Tibial artery (tissue), 4 donors: ENCODE data around the gene BRIP1.

Experiments
- DNase-seq, 2 donors: peaks; one replicate each; pipeline ENCODE4 v3.0.0-alpha.2; 2019
- H3K27ac ChIP-seq, 2 donors: fragments of 200-600 bp; sonication (generic) in 1 of 2; 1 replicate in 1 of 2; 2 replicates in 1 of 2; pipeline ENCODE4 v1.5.1; 2018 to 2019; ENCODE audit warnings: mild to moderate bottlenecking in 1 of 2
- H3K27me3 ChIP-seq, 2 donors: fragments of 200-600 bp; sonication (generic) in 1 of 2; one replicate each; pipeline versions ENCODE4 v1.5.1 to v1.6.0; 2016 to 2019
- H3K36me3 ChIP-seq, 3 donors: fragments of 200-600 bp; sonication (generic) in 2 of 3; one replicate each; pipeline ENCODE4 v1.5.1; 2016 to 2019; ENCODE audit warnings: mild to moderate bottlenecking in 2 of 3
- H3K4me1 ChIP-seq, 4 donors: fragments of 200-600 bp; sonication (generic) in 2 of 4; 1 replicate in 3 of 4; 2 replicates in 1 of 4; pipeline ENCODE4 v1.5.1; 2016 to 2019
- H3K4me3 ChIP-seq, 2 donors: fragments of 200-600 bp; sonication (generic) in 1 of 2; 1 replicate in 1 of 2; 2 replicates in 1 of 2; pipeline ENCODE4 v1.5.1; 2018 to 2019; ENCODE audit warnings: mild to moderate bottlenecking in 2 of 2
- H3K9me3 ChIP-seq, 3 donors: fragments of 200-600 bp; sonication (generic) in 1 of 3; one replicate each; pipeline ENCODE4 v1.5.1; 2016 to 2019
- intact Hi-C: fragments of 100-400 bp; cut with DNase I; formaldehyde crosslinking; loops from one replicate; pipeline ENCODE4 v1.15.0; 2023; ENCODE audit warnings: low total_unique reads
- TF ChIP-seq, protein P1 (sequence below), 2 experiments: fragments of 200-600 bp in 1 of 2; fragments of 450-650 bp in 1 of 2; IDR thresholded peaks; one replicate each; pipeline ENCODE4 v1.5.1; 2017 to 2019; ENCODE audit warnings: antibody characterized with exemption in 2 of 2, mild to moderate bottlenecking in 1 of 2, moderate library complexity in 1 of 2

The BRIP1 gene

DNA sequence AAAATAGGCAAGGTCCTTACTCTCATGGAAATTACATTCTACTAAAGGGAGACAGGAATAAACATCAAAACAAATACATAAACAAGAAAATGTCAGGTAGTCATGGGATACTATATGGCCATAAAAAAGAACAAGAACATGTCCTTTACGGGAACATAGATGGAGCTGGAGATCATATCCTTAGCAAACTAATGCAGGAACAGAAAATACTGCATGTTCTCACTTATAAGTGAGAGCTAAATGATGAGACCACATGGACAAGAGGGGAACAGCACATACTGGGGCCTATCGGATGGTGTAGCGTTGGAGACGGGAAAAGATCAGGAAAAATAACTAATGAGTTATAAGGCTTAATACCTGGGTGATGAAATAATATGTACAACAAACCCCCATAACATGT is 69.1 kb downstream of the BRIP1 start:
- Histone ChIP-seq H3K4me1 (no peaks in the 10 kb centered on the region), H3K27ac (no peak overlapping the region), H3K4me3 (no peak overlapping the region), H3K27me3 (no peaks in the 10 kb centered on the region), H3K9me3 (no peaks in the 10 kb centered on the region), H3K36me3 (no peaks in the 10 kb centered on the region)
- DNase-seq: no peak
- TF ChIP-seq, protein P1, sequence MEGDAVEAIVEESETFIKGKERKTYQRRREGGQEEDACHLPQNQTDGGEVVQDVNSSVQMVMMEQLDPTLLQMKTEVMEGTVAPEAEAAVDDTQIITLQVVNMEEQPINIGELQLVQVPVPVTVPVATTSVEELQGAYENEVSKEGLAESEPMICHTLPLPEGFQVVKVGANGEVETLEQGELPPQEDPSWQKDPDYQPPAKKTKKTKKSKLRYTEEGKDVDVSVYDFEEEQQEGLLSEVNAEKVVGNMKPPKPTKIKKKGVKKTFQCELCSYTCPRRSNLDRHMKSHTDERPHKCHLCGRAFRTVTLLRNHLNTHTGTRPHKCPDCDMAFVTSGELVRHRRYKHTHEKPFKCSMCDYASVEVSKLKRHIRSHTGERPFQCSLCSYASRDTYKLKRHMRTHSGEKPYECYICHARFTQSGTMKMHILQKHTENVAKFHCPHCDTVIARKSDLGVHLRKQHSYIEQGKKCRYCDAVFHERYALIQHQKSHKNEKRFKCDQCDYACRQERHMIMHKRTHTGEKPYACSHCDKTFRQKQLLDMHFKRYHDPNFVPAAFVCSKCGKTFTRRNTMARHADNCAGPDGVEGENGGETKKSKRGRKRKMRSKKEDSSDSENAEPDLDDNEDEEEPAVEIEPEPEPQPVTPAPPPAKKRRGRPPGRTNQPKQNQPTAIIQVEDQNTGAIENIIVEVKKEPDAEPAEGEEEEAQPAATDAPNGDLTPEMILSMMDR (IDR thresholded peaks at IDR 0.05): no peak
- intact Hi-C loops: no loop called here

DNA sequence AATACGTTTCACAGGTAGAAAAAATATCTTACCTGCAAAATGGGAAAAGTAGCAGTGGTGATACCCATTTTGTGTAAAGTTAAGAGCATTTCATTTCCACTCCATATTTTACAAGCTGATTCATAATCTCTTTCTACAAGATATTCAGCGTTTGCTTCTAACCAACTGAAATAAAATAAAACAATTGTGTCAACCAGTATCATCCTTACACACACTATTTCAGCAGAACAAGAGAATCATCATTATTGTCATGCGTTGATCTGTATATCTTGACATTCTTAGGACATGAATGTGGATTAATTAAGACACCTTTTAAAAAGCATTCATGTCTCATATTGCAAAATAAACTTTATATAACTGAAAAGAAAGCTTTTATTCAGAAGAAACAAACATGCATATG is 69.8 kb downstream of the BRIP1 start:
- Histone ChIP-seq H3K27ac (no peak overlapping the region), H3K4me1 (no peaks in the 10 kb centered on the region), H3K27me3 (no peaks in the 10 kb centered on the region), H3K36me3 (no peaks in the 10 kb centered on the region), H3K4me3 (no peak overlapping the region), H3K9me3 (no peaks in the 10 kb centered on the region)
- no peak for DNase-seq
- intact Hi-C loops: no loop called here
- TF ChIP-seq, protein P1 (IDR thresholded peaks at IDR 0.05): no peak

DNA sequence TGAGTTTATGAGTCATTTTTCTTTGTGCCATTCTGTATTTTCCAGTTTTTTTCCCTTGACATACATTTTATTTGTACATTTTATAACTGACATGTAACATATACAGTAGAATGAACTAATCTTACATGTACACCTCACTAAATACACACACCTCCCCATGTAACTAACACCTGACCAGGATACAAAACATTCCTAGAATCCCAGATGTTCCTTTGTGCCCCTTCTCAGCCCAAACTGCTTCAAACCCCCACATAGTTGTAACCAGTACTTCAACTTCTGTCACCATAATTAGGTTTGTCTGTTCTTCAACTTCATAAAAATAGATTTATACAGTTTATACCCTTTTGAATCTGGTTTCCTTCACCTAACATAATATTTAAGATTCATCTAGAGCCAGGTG is 73.5 kb downstream of the BRIP1 start:
- intact Hi-C loops: no loop called here
- TF ChIP-seq, protein P1 (IDR thresholded peaks at IDR 0.05): no peak
- H3K36me3 ChIP-seq: no peaks in the 10 kb centered on the region
- no peak overlapping the region for H3K27ac ChIP-seq
- H3K4me3 ChIP-seq: no peak overlapping the region
- H3K27me3 ChIP-seq: no peaks in the 10 kb centered on the region
- H3K4me1 ChIP-seq: no peaks in the 10 kb centered on the region
- no peak for DNase-seq
- no peaks in the 10 kb centered on the region for H3K9me3 ChIP-seq

DNA sequence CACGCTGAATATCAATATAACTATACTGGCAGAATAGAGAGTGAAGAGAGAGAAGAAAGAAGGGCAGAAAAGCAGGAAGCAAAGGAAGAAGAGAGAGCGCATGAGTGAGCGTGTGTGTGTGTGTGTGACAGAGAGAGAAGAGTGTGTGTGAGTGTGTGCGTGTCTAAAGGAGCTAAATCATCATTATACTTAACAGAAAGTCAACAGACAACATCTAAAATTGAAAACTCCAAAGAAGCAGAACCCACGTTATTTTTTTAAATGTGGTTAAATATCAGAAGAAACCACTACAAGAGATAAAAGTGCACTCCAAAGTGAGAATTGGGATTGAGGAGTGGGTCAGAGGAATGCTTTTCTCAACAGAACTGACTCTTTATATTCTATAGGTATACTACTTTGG is 77.2 kb downstream of the BRIP1 start:
- Histone ChIP-seq H3K9me3 (no peaks in the 10 kb centered on the region), H3K27ac (no peak overlapping the region), H3K27me3 (no peaks in the 10 kb centered on the region), H3K4me1 (no peaks in the 10 kb centered on the region), H3K4me3 (no peak overlapping the region), H3K36me3 (no peaks in the 10 kb centered on the region)
- TF ChIP-seq, protein P1 (IDR thresholded peaks at IDR 0.05): no peak
- intact Hi-C loops: no loop called here
- no peak for DNase-seq

DNA sequence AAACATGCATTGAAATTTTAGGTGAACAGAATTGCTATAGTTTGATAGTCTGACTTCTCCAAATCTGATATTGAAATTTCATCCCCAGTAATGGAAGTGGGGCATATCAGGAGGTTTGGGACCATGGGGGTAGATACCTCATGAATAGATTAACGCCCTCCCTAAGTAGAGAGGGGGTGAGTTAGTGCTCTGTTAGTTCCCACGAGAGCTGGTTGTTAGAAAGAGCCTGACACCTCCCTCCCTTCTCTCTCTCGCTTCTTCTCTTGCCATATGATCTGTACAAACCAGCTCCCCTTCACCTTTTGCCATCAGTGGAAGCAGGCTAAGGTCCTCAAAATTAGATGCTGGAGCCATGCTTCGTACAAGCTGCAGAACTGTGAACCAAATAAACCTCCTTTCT is 78.8 kb downstream of the BRIP1 start:
- Histone ChIP-seq H3K4me3 (no peak overlapping the region), H3K27ac (no peak overlapping the region), H3K9me3 (no peaks in the 10 kb centered on the region), H3K4me1 (no peaks in the 10 kb centered on the region), H3K36me3 (no peaks in the 10 kb centered on the region), H3K27me3 (no peaks in the 10 kb centered on the region)
- DNase-seq: no peak
- TF ChIP-seq, protein P1 (IDR thresholded peaks at IDR 0.05): no peak
- intact Hi-C loops: no loop called here
